SH-SY5Y (cell line): ENCODE results near the gene DSCAML1.

Experiments
- GATA2 ChIP-seq: IDR thresholded peaks from 2 replicates; pipeline ENCODE4 v1.6.1; 2011; ENCODE audit warnings: mild to moderate bottlenecking, low read depth, low read length
- GATA3 ChIP-seq: IDR thresholded peaks from 2 replicates; pipeline ENCODE4 v1.6.1; 2011; ENCODE audit warnings: low read depth, mild to moderate bottlenecking, low read length, moderate library complexity

- TF ChIP-seq GATA2 (no peak), GATA3 (no peak)
Observed at GRCh38 chr11:117716521-117717440, 80.2 kb downstream of the DSCAML1 start.
